Activated naive CD4-positive, alpha-beta T cell treated with anti-CD3 and anti-CD28 coated beads, Interleukin-2, amount 50 U/mL, for 24 hours (primary cell): Measurements from ENCODE around the gene PTPRK.

Experiments
- H3K27ac Mint-ChIP-seq: one replicate; pipeline ENCODE4 v1.8.0; 2021; ENCODE audit warnings: mild to moderate bottlenecking, mixed read lengths
- H3K27me3 Mint-ChIP-seq: one replicate; pipeline ENCODE4 v1.8.0; 2021; ENCODE audit warnings: mixed read lengths
- H3K36me3 Mint-ChIP-seq: one replicate; pipeline ENCODE4 v1.8.0; 2021; ENCODE audit warnings: mixed read lengths
- H3K4me1 Mint-ChIP-seq: one replicate; pipeline ENCODE4 v1.8.0; 2021; ENCODE audit warnings: mixed read lengths
- H3K4me3 Mint-ChIP-seq: one replicate; pipeline ENCODE4 v1.8.0; 2021; ENCODE audit warnings: mild to moderate bottlenecking, mixed read lengths
- H3K9me3 Mint-ChIP-seq: one replicate; pipeline ENCODE4 v1.8.0; 2021; ENCODE audit warnings: mixed read lengths

Gene PTPRK

DNA sequence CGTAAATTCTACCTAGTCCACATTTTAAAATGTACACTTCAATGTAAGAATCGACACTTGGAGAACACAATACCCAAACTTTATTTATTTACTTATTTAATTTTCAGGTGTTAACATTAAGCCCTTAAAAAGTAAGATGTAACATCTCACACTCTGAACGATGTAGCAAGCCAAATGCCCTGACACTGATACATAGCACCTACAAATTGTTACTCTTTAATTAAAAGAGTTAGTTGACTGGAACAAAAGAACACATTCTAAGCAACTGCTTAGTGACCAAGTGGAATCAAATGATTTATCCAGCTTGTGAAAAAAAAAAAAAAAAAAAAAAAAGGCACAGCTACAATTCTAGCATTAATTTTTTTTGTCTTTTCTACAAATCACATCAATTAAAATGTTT, 327.4 kb downstream of the PTPRK start:
- no peak overlapping the region for H3K4me3 Mint-ChIP-seq
- H3K36me3 Mint-ChIP-seq: no peaks in the 10 kb centered on the region
- no peak overlapping the region for H3K27ac Mint-ChIP-seq
- no peaks in the 10 kb centered on the region for H3K9me3 Mint-ChIP-seq
- H3K4me1 Mint-ChIP-seq: no peaks in the 10 kb centered on the region
- no peaks in the 10 kb centered on the region for H3K27me3 Mint-ChIP-seq

DNA sequence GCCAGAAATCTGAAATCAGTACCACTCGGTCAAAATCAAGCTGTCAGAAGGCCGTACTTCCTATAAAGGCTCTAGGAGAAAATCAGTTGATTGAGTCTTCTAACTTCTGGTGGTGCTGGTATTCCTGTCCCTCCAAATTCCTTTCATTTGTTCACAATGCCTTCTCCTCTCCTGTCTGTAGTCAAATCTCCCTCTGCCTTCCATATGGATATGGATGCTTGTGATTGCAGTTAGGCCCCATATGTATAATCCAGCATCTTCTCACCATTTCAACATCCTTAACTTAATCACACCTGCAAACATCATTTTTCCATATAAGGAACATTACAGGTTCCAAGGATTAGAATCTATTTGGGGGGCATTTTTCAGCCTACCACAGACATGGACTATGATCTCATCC, 331.7 kb downstream of the PTPRK start:
- Mint-ChIP-seq H3K27ac (no peak overlapping the region), H3K27me3 (no peaks in the 10 kb centered on the region), H3K4me3 (no peak overlapping the region), H3K36me3 (no peaks in the 10 kb centered on the region), H3K9me3 (no peaks in the 10 kb centered on the region), H3K4me1 (no peaks in the 10 kb centered on the region)

DNA sequence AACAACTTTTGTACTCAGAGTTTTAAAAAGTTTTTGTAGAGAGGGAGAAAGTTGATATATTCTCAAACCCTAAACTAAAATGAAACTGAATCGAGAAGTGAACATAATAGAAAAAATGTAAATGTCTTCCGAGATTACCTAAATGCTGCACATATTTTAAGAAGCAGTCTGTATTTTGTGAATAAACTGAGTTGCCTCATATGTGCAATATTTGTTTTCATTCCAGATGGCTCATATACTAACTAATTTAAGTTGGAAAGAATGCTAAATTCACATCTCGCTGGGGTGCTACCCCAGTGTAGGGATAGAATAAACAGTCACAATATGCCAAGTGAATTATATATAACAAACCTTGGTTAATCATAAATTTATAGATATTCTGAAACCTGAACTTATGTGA, 333.7 kb downstream of the PTPRK start:
- Mint-ChIP-seq H3K36me3 (no peaks in the 10 kb centered on the region), H3K27me3 (no peaks in the 10 kb centered on the region), H3K4me3 (no peak overlapping the region), H3K27ac (no peak overlapping the region), H3K4me1 (no peaks in the 10 kb centered on the region), H3K9me3 (no peaks in the 10 kb centered on the region)

DNA sequence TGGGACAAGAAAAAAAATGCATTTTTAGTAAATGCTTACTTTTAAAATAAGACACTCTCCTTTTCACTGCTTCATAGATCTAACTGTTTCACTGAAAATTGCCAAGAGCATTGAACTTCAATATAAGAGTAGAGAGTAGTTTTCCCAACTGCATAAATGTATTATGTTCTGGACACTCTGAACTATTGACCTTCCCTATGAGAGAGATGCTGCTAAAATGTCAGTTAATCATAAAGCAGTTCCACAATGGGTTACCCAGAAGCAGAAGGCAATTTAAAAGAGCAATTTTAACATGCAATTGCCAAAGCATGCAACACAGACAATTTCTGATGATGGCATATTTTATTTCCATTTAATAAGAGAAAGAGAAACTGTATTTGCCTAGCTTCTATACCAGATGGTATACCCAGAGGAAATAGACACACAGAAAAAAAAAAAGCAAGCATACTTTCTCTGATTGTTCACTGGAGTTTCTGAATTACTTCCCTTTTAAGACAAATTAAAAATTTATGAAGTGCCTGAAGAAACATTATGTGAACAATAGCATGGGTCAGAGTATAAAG, 340.4 kb downstream of the PTPRK start:
- Mint-ChIP-seq H3K9me3 (no peaks in the 10 kb centered on the region), H3K4me3 (no peak overlapping the region), H3K36me3 (no peaks in the 10 kb centered on the region), H3K27me3 (no peaks in the 10 kb centered on the region), H3K4me1 (peaks cover 11% of the 10 kb centered on the region), H3K27ac (no peak overlapping the region)

DNA sequence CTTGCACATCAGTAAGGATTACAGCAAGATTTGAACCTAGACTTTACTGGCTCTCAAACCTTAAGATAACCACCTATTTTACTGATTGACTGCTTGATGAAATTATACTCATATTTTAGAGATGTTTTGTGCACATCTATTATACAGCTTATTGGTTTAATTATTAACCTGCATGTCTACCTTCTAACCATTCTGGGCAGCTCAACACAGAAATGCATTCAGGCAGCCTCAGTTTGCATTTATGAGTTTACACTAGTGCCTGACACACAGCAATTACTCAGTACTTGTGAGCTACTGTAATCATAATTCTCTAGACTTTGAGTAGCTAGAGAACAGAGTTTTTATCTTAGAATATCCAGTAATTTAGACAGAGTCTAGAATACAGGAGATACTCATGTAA, 345.7 kb downstream of the PTPRK start:
- H3K4me1 Mint-ChIP-seq: peaks cover 14% of the 10 kb centered on the region
- no peaks in the 10 kb centered on the region for H3K27me3 Mint-ChIP-seq
- H3K4me3 Mint-ChIP-seq: no peak overlapping the region
- no peak overlapping the region for H3K27ac Mint-ChIP-seq
- H3K36me3 Mint-ChIP-seq: no peaks in the 10 kb centered on the region
- H3K9me3 Mint-ChIP-seq: no peaks in the 10 kb centered on the region

DNA sequence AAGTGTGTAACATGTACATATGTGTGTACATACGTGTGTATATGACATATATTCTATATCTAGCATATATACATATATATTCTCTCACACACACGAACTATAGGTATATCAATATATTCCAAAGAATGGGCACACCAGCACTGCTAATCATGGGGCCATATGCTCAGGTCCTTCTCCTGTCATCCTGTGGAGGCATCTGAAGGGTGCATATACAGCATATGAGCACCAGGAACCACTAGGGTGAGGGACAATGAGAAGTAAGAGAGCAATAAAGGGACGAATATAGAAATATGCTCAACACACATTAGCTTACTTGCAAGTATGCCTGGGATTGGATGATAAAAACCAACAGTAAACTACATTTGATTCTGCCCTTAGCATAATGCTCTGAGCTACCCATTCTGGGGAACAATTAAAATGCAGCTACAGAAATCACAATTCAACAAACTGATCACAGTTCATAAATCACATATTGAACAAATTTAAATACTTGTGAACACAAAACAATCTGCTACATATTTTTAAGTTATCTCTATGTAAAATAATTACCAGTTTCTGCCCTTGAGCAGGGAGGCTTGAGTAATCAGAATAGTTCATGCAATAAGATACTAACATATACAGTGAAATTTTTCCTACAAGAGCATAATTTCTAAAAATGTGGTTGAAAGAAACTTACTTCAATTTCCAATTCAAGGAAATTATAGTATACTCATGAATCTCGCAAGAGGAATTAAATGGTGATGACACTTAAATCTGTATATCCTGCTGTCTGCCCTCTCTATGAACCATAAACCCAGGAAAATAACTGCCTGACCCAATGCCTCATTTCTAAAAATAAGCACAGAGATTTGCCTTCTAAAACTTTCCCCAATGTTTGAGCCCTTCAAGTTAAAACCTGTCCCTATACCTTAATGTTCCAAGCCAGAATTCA, 347.4 kb downstream of the PTPRK start:
- no peak overlapping the region for H3K4me3 Mint-ChIP-seq
- H3K4me1 Mint-ChIP-seq: peaks cover 12% of the 10 kb centered on the region
- H3K36me3 Mint-ChIP-seq: no peaks in the 10 kb centered on the region
- H3K9me3 Mint-ChIP-seq: no peaks in the 10 kb centered on the region
- no peaks in the 10 kb centered on the region for H3K27me3 Mint-ChIP-seq
- H3K27ac Mint-ChIP-seq: no peak overlapping the region

DNA sequence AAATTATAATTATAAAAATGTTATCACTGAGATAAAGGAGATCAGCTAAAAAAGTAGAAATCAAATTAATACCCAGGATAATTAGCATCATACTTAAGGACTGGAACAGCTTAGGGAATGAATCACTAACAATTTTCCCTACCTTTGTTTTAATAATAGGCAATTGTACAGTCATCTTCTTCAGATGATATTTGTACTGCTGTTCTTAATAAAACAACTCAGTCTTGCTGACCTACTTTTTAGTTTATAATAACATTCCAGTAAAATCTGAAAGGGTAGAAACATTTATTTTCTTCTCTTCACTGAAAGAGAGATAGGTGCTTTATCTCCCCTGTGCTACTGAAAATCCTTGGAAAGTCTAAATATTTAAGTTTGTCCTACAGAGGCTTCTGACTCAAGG, 348.3 kb downstream of the PTPRK start:
- Mint-ChIP-seq H3K27ac (no peak overlapping the region), H3K9me3 (no peaks in the 10 kb centered on the region), H3K36me3 (no peaks in the 10 kb centered on the region), H3K27me3 (no peaks in the 10 kb centered on the region), H3K4me1 (peaks cover 12% of the 10 kb centered on the region), H3K4me3 (no peak overlapping the region)

DNA sequence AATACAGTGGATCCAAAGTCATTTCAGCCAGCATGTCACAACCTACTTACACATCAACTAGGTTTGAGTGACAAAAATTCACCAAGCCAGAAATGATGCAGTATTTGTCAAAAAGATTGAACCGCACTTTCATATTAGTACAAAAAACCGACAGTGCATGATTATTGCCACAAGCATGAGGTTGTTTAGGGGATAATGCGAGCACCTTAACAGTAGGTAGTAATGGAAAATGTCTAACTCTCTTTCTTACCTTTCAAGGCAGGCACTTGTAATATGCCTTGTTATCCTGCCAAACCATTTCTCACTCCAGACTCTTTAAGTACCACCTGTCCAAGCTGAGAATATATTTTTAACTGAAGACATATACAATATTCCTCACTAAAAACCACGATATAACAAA, 349.2 kb downstream of the PTPRK start:
- H3K4me3 Mint-ChIP-seq: no peak overlapping the region
- H3K4me1 Mint-ChIP-seq: peaks cover 6% of the 10 kb centered on the region
- no peaks in the 10 kb centered on the region for H3K27me3 Mint-ChIP-seq
- no peaks in the 10 kb centered on the region for H3K9me3 Mint-ChIP-seq
- no peak overlapping the region for H3K27ac Mint-ChIP-seq
- H3K36me3 Mint-ChIP-seq: no peaks in the 10 kb centered on the region

DNA sequence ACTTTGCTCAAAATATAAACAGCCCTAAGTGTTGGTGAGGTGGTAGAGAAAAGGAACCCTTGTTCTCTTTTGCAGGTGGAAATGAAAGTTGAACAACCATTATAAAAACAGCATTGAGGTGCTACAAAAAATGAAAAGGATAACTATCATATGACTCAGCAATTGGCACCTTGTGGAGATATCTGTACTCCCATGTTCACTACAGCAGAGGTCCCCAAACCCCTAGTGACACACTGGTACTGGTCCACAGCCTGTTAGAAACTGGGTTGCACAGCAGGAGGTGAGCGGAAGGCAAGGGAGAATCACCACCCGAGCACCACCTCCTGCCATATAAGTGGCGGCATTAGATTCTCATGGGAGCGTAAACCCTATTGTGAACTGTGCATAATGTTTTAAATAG, 352.2 kb downstream of the PTPRK start:
- no peak overlapping the region for H3K27ac Mint-ChIP-seq
- no peaks in the 10 kb centered on the region for H3K36me3 Mint-ChIP-seq
- peaks cover 6% of the 10 kb centered on the region for H3K4me1 Mint-ChIP-seq
- no peaks in the 10 kb centered on the region for H3K9me3 Mint-ChIP-seq
- no peaks in the 10 kb centered on the region for H3K27me3 Mint-ChIP-seq
- H3K4me3 Mint-ChIP-seq: no peak overlapping the region

DNA sequence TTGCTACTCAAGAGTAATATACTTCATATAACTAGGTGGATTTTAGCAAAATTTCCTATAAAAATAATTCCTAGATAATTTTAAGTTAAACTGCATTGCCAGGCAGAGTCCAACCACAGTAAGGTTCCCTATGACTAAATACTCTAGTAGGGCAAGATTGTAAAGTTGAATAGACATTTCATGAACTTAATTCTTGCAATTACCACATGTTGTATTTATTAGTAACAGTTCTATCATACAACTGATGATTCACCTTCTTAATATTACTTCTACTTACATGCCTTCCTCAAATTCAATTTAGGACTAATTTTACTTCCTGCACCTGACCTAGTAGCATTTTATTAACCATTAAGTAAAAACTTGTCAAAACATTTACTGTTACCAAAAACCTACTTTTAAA, 352.8 kb downstream of the PTPRK start:
- Mint-ChIP-seq H3K4me3 (no peak overlapping the region), H3K4me1 (peaks cover 6% of the 10 kb centered on the region), H3K36me3 (no peaks in the 10 kb centered on the region), H3K27ac (no peak overlapping the region), H3K27me3 (no peaks in the 10 kb centered on the region), H3K9me3 (no peaks in the 10 kb centered on the region)

DNA sequence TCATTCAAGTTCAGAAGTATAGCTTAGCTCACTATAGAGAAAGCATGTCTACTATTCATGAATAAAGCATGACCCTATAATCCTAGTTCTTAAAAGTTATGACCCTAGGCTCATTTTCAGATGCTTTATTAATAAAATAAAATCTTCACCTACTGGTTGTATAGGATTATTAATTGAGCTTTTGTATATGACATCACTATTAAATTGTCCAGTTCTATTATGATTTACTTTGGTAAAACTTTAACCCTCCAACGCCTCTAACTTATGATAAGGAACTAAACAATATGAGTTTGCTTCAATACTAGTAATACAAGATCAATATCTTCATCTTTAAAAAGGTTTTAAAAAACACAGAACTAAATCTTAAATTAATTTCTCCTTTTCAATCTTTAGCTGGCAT, 356.1 kb downstream of the PTPRK start:
- Mint-ChIP-seq H3K27me3 (no peaks in the 10 kb centered on the region), H3K27ac (no peak overlapping the region), H3K4me3 (no peak overlapping the region), H3K4me1 (no peaks in the 10 kb centered on the region), H3K36me3 (no peaks in the 10 kb centered on the region), H3K9me3 (no peaks in the 10 kb centered on the region)

DNA sequence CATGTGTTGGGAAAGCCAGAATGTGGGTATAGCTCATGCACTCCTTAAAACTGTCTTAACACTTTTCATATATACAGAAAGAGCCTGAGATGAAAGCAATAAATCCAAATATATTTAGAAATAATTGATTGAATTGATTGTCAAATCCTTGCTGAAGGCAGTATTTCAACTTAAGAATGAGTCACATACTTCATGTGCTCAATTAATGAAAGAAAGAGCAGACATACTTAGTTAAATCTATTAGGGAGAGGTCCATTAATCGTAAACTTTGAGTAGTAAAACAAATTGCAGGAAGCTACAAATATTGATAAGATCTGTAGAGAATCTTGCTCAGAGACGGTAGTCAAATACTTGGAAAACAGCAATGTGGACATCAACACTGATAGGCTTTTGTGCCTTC, 358.0 kb downstream of the PTPRK start:
- Mint-ChIP-seq H3K9me3 (no peaks in the 10 kb centered on the region), H3K4me3 (no peak overlapping the region), H3K27ac (no peak overlapping the region), H3K4me1 (no peaks in the 10 kb centered on the region), H3K36me3 (no peaks in the 10 kb centered on the region), H3K27me3 (no peaks in the 10 kb centered on the region)

DNA sequence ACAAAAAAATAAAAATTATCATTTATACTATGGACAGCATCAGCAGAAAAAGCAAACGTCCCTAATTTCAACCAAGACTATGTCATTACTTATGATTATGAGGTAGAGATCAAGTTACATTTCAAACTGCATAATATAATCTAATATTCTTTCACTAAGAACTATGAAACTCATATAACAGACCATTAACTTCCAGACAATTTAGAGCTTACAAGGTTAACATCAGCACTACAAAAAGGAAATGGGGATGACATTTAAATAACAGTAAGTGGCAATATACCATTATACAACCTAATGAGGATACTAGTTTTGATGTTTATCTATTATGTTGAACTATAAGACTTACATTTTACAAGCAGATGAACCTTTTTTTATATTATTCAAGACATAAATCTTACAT, 358.6 kb downstream of the PTPRK start:
- Mint-ChIP-seq H3K4me1 (no peaks in the 10 kb centered on the region), H3K27ac (no peak overlapping the region), H3K36me3 (no peaks in the 10 kb centered on the region), H3K9me3 (no peaks in the 10 kb centered on the region), H3K27me3 (no peaks in the 10 kb centered on the region), H3K4me3 (no peak overlapping the region)

DNA sequence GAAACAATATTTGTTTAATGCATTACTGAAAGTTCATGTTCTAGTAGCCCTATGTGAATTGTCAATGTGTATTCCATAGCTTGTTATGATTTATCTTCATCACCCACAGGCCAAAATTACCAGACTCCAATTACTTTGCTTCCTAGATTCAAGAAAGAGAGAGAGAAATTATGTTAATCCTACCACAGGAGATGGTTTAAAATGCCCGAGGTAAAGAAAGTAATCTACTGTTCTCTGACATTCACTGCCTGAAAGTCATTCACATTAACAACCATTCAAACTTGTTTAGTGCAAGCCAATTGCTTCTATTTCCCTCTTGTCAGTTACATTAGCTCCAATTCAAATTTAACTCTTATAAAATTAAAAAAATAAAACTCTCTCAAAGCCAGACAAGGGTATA, 359.1 kb downstream of the PTPRK start:
- Mint-ChIP-seq H3K27me3 (no peaks in the 10 kb centered on the region), H3K27ac (no peak overlapping the region), H3K9me3 (no peaks in the 10 kb centered on the region), H3K4me3 (no peak overlapping the region), H3K4me1 (no peaks in the 10 kb centered on the region), H3K36me3 (no peaks in the 10 kb centered on the region)

DNA sequence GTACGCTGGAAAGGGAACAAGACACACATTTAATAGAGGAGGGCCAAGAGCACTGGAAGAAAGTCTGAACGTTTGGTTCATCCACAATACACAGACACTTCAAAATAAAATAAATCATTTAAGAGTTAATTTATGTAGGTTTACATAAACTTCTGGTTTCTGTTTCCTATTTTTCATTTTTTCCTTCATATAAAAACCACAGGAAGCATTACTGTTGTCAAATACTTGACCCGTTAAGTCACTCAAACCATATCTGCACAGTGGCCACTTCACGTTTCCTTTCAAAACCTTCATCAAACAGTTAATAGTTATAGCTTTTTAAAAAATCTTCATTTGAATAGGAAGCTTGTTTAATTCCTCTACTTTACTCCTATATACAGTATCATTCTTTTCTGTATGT, 361.9 kb downstream of the PTPRK start:
- no peaks in the 10 kb centered on the region for H3K36me3 Mint-ChIP-seq
- H3K27me3 Mint-ChIP-seq: no peaks in the 10 kb centered on the region
- no peaks in the 10 kb centered on the region for H3K4me1 Mint-ChIP-seq
- no peaks in the 10 kb centered on the region for H3K9me3 Mint-ChIP-seq
- H3K4me3 Mint-ChIP-seq: no peak overlapping the region
- H3K27ac Mint-ChIP-seq: no peak overlapping the region

DNA sequence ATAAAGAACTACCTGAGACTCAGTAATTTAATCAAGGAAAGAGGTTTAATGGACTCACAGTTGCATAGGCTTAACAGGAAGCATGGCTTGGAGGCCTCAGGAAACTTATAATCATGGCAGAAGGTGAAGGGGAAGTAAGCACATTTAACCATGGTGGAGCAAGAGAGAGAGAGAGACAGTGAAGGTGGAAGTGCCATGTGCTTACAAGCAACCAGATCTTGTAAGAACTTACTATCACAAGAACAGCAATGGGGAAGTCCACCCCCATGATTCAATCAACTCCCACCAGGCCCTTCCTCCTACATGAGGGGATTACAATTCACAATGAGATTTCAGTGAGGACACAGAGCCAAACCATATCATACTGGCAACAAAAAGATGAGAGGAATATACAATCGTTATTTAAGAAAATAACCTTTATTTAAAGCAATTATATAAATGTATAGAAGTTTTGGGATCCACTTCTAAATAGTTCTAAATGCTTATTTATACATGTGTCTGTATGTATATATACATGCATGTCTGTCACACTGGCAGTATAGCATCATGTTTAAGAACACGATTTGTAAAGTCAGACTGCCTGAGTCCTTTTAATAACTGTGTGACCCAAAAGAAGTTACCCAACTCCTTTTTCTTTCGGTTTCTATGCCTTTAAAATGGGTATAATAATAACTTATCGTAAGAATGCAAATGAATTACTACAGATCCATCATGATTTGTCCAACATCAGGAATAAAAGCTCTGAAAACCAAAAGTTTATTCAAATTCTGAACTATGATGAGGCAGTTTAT, 363.9 kb downstream of the PTPRK start:
- no peak overlapping the region for H3K4me3 Mint-ChIP-seq
- no peaks in the 10 kb centered on the region for H3K4me1 Mint-ChIP-seq
- no peaks in the 10 kb centered on the region for H3K9me3 Mint-ChIP-seq
- H3K27me3 Mint-ChIP-seq: no peaks in the 10 kb centered on the region
- no peak overlapping the region for H3K27ac Mint-ChIP-seq
- no peaks in the 10 kb centered on the region for H3K36me3 Mint-ChIP-seq
